DND-41 (cell line): ENCODE data around the gene SAMD1.

Source experiments
- CTCF ChIP-seq: IDR thresholded peaks from 2 replicates; pipeline ENCODE4 v1.5.1; 2012; ENCODE audit warnings: borderline replicate concordance, low read length, moderate library complexity, mild to moderate bottlenecking; ENCODE audit not compliant: poor library complexity, severe bottlenecking; ENCODE audit errors: extremely low read depth
- EZH2 ChIP-seq: IDR thresholded peaks from 3 replicates; pipeline ENCODE4 v1.6.1; 2012; ENCODE audit warnings: borderline replicate concordance, low read depth, mild to moderate bottlenecking, moderate library complexity, low read length, inconsistent platforms; ENCODE audit not compliant: severe bottlenecking

DNA sequence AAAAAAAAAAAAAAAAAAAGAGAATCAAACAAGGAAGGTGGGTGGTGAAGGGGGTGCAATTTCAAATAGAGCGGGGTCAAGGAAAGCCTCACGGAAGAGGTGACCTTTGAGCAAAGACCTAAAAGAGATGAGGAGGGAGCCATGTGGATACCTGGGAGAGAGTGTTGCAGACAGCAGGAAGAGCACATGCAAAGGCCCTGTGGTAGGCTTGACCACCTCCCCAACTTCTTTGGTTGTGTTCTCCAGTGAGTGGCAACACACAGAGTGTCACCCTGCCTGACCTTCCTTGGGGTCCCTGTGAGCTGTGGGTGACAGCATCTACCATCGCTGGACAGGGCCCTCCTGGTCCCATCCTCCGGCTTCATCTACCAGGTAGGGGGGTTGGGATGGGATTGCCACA is 40.0 kb downstream of the SAMD1 start:
- TF ChIP-seq CTCF = no peak
- TF ChIP-seq EZH2 = no peak
